Measurements from ENCODE around the gene SLC39A11.
"Not testable (repeated sequence)": the region's sequence is repeated elsewhere in the genome, so short reads cannot be mapped to it uniquely, and the experiment has no call there.

Gene SLC39A11

GRCh38 chr17:72775237-72775636 is 317.3 kb downstream of the SLC39A11 start:
- Mint-ChIP-seq H3K9me3 (peaks cover 6% of the 10 kb centered on the region), H3K27me3 (ENCODE audit: low read depth, poor library complexity) (peaks cover 19% of the 10 kb centered on the region), H3K36me3 (ENCODE audit: low read depth) (peaks cover 5% of the 10 kb centered on the region), H3K4me3 (no peak overlapping the region), H3K27ac (no peak overlapping the region), H3K4me1 (peaks cover 56% of the 10 kb centered on the region)
- no peak for DNase-seq
- TF ChIP-seq CTCF (IDR thresholded peaks at IDR 0.05): no peak

GRCh38 chr17:72774236-72774635 is 318.3 kb downstream of the SLC39A11 start:
- H3K36me3 Mint-ChIP-seq (ENCODE audit: low read depth): peaks cover 12% of the 10 kb centered on the region
- peak overlapping the region; percentile 77 for H3K27ac Mint-ChIP-seq
- peaks cover 56% of the 10 kb centered on the region for H3K4me1 Mint-ChIP-seq
- peaks cover 16% of the 10 kb centered on the region for H3K9me3 Mint-ChIP-seq
- TF ChIP-seq CTCF (IDR thresholded peaks at IDR 0.05): no peak
- peaks cover 19% of the 10 kb centered on the region for H3K27me3 Mint-ChIP-seq (ENCODE audit: low read depth, poor library complexity)
- DNase-seq: no peak
- no peak overlapping the region for H3K4me3 Mint-ChIP-seq

DNA sequence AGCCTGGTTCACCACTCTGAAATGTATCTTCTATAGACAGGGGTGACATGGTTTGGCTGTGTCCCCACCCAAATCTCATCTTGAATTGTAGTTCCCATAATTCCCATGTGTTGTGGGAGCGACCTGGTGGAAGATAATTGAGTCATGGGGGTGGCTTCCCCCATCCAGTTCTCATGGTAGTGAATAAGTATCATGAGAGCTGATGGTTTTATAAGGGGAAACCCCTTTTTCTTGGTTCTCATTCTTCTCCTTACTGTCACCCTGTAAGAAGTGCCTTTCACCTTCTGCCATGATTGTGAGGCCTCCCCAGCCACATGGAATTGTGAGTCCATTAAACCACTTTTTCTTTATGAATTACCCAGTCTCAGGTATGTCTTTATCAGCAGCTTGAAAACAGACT is 319.3 kb downstream of the SLC39A11 start:
- Mint-ChIP-seq H3K27me3 (ENCODE audit: low read depth, poor library complexity) (peaks cover 13% of the 10 kb centered on the region), H3K36me3 (ENCODE audit: low read depth) (peaks cover 17% of the 10 kb centered on the region), H3K9me3 (peaks cover 24% of the 10 kb centered on the region), H3K4me1 (peaks cover 56% of the 10 kb centered on the region)
- not testable (repeated sequence) for H3K4me3 Mint-ChIP-seq, DNase-seq, H3K27ac Mint-ChIP-seq

GRCh38 chr17:72772331-72772821 is 320.1 kb downstream of the SLC39A11 start:
- Mint-ChIP-seq H3K36me3 (ENCODE audit: low read depth) (peaks cover 21% of the 10 kb centered on the region), H3K4me3 (no peak overlapping the region), H3K27ac (no peak overlapping the region), H3K27me3 (ENCODE audit: low read depth, poor library complexity) (peaks cover 17% of the 10 kb centered on the region), H3K9me3 (peaks cover 32% of the 10 kb centered on the region), H3K4me1 (peaks cover 55% of the 10 kb centered on the region)
- TF ChIP-seq CTCF (IDR thresholded peaks at IDR 0.05): no peak
- DNase-seq: no peak

- peaks cover 17% of the 10 kb centered on the region for H3K27me3 Mint-ChIP-seq (ENCODE audit: low read depth, poor library complexity)
- no peak overlapping the region for H3K27ac Mint-ChIP-seq
- H3K36me3 Mint-ChIP-seq (ENCODE audit: low read depth): peaks cover 27% of the 10 kb centered on the region
- TF ChIP-seq CTCF (IDR thresholded peaks at IDR 0.05): no peak
- DNase-seq: no peak
- H3K4me1 Mint-ChIP-seq: peaks cover 49% of the 10 kb centered on the region
- no peak overlapping the region for H3K4me3 Mint-ChIP-seq
- peaks cover 38% of the 10 kb centered on the region for H3K9me3 Mint-ChIP-seq
Observed at GRCh38 chr17:72771734-72772133, 320.8 kb downstream of the SLC39A11 start.

DNA sequence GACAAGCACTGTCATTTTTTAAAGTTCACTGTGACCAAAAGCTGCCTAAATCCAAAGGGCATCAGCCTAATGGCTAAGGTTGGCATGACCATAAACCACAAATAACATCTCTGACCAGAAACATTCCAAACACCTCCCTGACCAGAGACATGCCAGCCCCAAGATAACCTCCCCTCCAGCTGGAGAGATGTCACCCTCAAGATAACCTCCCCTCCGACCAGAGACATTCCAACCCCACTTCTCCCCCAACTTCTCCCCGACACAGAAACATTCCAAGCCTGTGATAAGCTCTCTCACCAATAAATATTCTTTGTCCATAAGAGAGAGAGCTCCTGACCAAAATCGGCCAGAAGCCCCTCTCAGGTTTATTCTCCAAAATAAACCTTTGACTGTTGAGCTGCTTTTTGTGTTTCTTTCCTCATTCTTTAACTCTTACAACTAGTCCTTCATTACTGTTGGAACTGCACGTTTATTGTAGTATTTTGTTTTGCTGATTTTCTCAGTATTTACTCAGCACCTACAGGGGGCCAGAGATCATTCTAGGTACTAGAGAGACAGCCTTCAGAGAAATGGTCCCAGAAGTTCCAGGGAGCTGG is 325.6 kb downstream of the SLC39A11 start:
- Mint-ChIP-seq H3K36me3 (ENCODE audit: low read depth) (peaks cover 30% of the 10 kb centered on the region), H3K27ac (no peak overlapping the region), H3K4me1 (peaks cover 7% of the 10 kb centered on the region), H3K27me3 (ENCODE audit: low read depth, poor library complexity) (peaks cover 8% of the 10 kb centered on the region), H3K9me3 (peaks cover 44% of the 10 kb centered on the region), H3K4me3 (no peak overlapping the region)
- DNase-seq: no peak
- TF ChIP-seq CTCF (IDR thresholded peaks at IDR 0.05): no peak
